Upper lobe of left lung (tissue), 4 donors: ENCODE results near the gene KLLN.
"Not testable (repeated sequence)": the region's sequence is repeated elsewhere in the genome, so short reads cannot be mapped to it uniquely, and the experiment has no call there.

Experiments
- CTCF ChIP-seq, 6 experiments: fragments of 450-650 bp in 4 of 6; fragments of 200-600 bp in 2 of 6; sonication (generic) in 2 of 6; IDR thresholded peaks; one replicate each; pipeline ENCODE4 v1.5.1; 2016 to 2019; ENCODE audit warnings: antibody characterized with exemption in 6 of 6
- POLR2A ChIP-seq, 4 donors: fragments of 450-650 bp; IDR thresholded peaks; one replicate each; pipeline ENCODE4 v1.5.1; 2016 to 2017; ENCODE audit warnings: antibody characterized with exemption in 4 of 4, mild to moderate bottlenecking in 2 of 4
- POLR2AphosphoS5 ChIP-seq, 2 donors: sonication (generic); formaldehyde crosslinking; IDR thresholded peaks; one replicate each; pipeline ENCODE4 v1.5.1; 2017; ENCODE audit warnings: antibody characterized with exemption in 2 of 2

DNA sequence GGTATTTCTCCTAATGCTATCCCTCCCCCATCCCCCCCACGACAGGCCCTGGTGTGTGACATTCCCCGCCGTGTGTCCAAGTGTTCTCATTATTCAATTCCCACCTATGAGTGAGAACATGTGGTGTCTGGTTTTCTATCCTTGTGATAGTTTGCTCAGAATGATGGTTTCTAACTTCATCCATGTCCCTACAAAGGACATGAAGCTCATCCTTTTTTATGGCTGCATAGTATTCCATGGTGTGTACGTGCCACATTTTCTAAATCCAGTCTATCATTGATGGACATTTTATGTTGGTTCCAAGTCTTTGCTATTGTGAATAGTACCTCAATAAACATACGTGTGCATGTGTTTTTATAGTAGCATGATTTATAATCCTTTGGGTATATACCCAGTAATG lies 8.1 kb downstream of the KLLN start:
- not testable (repeated sequence) for TF ChIP-seq CTCF, POLR2A, POLR2AphosphoS5 (IDR thresholded peaks at IDR 0.05)
